Caco-2 (cell line): ENCODE data around the gene OXER1. TPM values are rescaled to one million over a fixed set of nuclear protein-coding genes. Genes with fewer than 3 reads are reported as not detected.

Experiments used
- BruUV-seq: library from RNA; stranded (reverse); fragments of 400-500 nt; replicated peaks from 2 replicates; lab custom pipeline; 2021; lab: Mats Ljungman, UMichigan
- CTCF ChIA-PET: fragments of 300-600 bp; sonication (Branson Sonifier 250); formaldehyde crosslinking; loops from one replicate; lab custom pipeline; 2022; ENCODE audit warnings: antibody characterized with exemption; lab: Charles Lee
- POLR2A ChIA-PET: fragments of 300-600 bp; sonication (Branson Sonifier 250); formaldehyde crosslinking; loops from one replicate; lab custom pipeline; 2022; ENCODE audit warnings: antibody characterized with exemption; lab: Charles Lee
- DNase-seq, 2 experiments: peaks; one replicate each; pipeline versions ENCODE4 v3.0.0 to v3.0.0-alpha.2; 2020 to 2022
- H3K27me3 ChIP-seq: replicated peaks from 2 replicates; pipeline ENCODE4 v1.6.0; 2011; ENCODE audit warnings: low read length; ENCODE audit not compliant: control insufficient read depth, insufficient read depth
- H3K36me3 ChIP-seq: 2 replicates; pipeline ENCODE4 v1.5.1; 2011; ENCODE audit warnings: low read length; ENCODE audit not compliant: control insufficient read depth, insufficient read depth
- H3K4me1 ChIP-seq: fragments of 250-450 bp; sonication (Bioruptor Pico); 2 replicates; pipeline ENCODE4 v1.5.1; 2020; ENCODE audit warnings: mild to moderate bottlenecking
- H3K4me3 ChIP-seq: 2 replicates; pipeline ENCODE4 v1.5.1; 2011; ENCODE audit warnings: low read depth, mild to moderate bottlenecking, control low read depth, low read length
- H3K9me3 ChIP-seq: fragments of 250-450 bp; sonication (Bioruptor Pico); 2 replicates; pipeline ENCODE4 v1.5.1; 2020; ENCODE audit warnings: mild to moderate bottlenecking, moderate library complexity
- H3K27ac Mint-ChIP-seq: one replicate; pipeline ENCODE4 v1.8.0; 2022; ENCODE audit warnings: mixed read lengths; ENCODE audit not compliant: unreplicated experiment
- H3K27me3 Mint-ChIP-seq: one replicate; pipeline ENCODE4 v1.8.0; 2022; ENCODE audit warnings: mixed read lengths; ENCODE audit not compliant: insufficient read depth, unreplicated experiment
- H3K36me3 Mint-ChIP-seq: one replicate; pipeline ENCODE4 v1.8.0; 2022; ENCODE audit warnings: mild to moderate bottlenecking, mixed read lengths; ENCODE audit not compliant: insufficient read depth, unreplicated experiment
- H3K4me1 Mint-ChIP-seq: one replicate; pipeline ENCODE4 v1.8.0; 2022; ENCODE audit warnings: low read depth, mixed read lengths; ENCODE audit not compliant: unreplicated experiment
- H3K4me3 Mint-ChIP-seq: one replicate; pipeline ENCODE4 v1.8.0; 2022; ENCODE audit warnings: mild to moderate bottlenecking, moderate library complexity, mixed read lengths; ENCODE audit not compliant: unreplicated experiment
- H3K9me3 Mint-ChIP-seq: one replicate; pipeline ENCODE4 v1.8.0; 2022; ENCODE audit warnings: mixed read lengths; ENCODE audit not compliant: unreplicated experiment
- intact Hi-C: fragments of 100-400 bp; cut with micrococcal nuclease; formaldehyde crosslinking; loops from one replicate; pipeline ENCODE4 v1.10.0; 2022; ENCODE audit not compliant: unreplicated experiment
- total RNA-seq: library from RNA; stranded (reverse); gene quantifications from 2 replicates; pipeline ENCODE4 v1.2.3, GENCODE V29; 2022
- TF ChIP-seq, protein P1 (sequence below), 2 experiments: fragments of 200-600 bp in 1 of 2; IDR thresholded peaks; 1 replicate in 1 of 2; 2 replicates in 1 of 2; pipeline versions ENCODE4 v1.5.1 to v1.8.0; 2011 to 2022; ENCODE audit warnings: antibody characterized with exemption in 1 of 2, control low read depth in 1 of 2, inconsistent platforms in 1 of 2, low read depth in 1 of 2, low read length in 1 of 2, mild to moderate bottlenecking in 1 of 2, moderate library complexity in 1 of 2; ENCODE audit not compliant: insufficient read depth in 1 of 2, severe bottlenecking in 1 of 2, unreplicated experiment in 1 of 2

The OXER1 gene
- total RNA-seq, 1 experiment from 2014 or later: 10.9 TPM

DNA sequence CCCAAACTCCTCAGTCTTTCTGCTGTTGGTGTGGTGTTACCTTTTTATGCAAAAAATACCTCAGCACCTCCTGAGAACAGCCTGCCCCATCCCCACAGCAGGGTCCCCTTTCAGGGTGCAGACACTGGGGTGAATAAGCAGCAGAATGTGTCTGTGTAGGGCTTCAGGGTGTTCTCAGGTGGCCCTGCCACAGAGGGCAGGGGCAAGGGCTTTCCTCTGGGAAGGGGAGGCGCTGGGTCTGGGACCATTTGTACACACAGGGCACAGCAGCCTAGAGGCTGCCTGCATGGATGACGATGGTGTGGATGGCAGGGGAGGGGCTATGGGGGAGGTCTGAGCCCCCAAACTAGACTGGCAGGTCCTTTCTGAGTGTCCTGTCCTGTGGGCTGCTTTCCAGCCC, 25.8 kb upstream of the OXER1 start:
- POLR2A ChIA-PET: no interaction called here
- H3K4me3 Mint-ChIP-seq: peak overlapping the region; percentile 45

DNA sequence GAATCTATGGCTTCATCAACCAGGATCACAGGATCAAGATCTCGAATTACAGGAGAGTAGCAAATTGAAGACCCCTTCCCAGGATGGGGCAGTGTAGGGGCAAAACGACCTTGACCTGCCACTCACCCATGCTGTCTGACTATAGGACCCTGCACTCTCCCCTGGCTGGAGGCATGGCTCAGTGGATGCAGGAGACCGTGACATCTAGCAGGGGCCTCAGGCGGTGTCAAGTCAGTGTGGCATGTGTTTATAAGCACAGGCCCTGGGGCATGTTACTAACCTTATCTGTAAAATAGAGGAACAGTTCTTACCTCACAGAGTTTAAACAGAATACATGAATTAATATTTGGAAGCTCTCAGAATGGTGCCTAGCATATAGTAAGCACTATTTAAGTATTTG, 24.9 kb upstream of the OXER1 start:
- peaks cover 32% of the 10 kb centered on the region for H3K36me3 Mint-ChIP-seq
- peaks cover 51% of the 10 kb centered on the region for H3K4me1 Mint-ChIP-seq
- ChIA-PET CTCF (no interaction called here), POLR2A (no interaction called here)
- TF ChIP-seq, protein P1, sequence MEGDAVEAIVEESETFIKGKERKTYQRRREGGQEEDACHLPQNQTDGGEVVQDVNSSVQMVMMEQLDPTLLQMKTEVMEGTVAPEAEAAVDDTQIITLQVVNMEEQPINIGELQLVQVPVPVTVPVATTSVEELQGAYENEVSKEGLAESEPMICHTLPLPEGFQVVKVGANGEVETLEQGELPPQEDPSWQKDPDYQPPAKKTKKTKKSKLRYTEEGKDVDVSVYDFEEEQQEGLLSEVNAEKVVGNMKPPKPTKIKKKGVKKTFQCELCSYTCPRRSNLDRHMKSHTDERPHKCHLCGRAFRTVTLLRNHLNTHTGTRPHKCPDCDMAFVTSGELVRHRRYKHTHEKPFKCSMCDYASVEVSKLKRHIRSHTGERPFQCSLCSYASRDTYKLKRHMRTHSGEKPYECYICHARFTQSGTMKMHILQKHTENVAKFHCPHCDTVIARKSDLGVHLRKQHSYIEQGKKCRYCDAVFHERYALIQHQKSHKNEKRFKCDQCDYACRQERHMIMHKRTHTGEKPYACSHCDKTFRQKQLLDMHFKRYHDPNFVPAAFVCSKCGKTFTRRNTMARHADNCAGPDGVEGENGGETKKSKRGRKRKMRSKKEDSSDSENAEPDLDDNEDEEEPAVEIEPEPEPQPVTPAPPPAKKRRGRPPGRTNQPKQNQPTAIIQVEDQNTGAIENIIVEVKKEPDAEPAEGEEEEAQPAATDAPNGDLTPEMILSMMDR (IDR thresholded peaks at IDR 0.05; ENCODE audit: insufficient read depth in 1 of 2, low read depth in 1 of 2, low read length in 1 of 2, severe bottlenecking in 1 of 2, unreplicated experiment in 1 of 2): no peak
- H3K4me3 Mint-ChIP-seq: no peak overlapping the region
- intact Hi-C loops: no loop called here
- Histone ChIP-seq H3K9me3 (no peaks in the 10 kb centered on the region), H3K4me1 (peaks cover 14% of the 10 kb centered on the region), H3K36me3 (peaks cover 5% of the 10 kb centered on the region; the same call in 1 of the 2 replicates), H3K27me3 (no peaks in the 10 kb centered on the region), H3K4me3 (no peak overlapping the region)
- H3K27ac Mint-ChIP-seq: no peak overlapping the region
- no TSS peak for BruUV-seq
- no peak for DNase-seq
- no peaks in the 10 kb centered on the region for H3K9me3 Mint-ChIP-seq
- no peaks in the 10 kb centered on the region for H3K27me3 Mint-ChIP-seq

More for the DNA sequence above, 25.8 kb upstream of the OXER1 start:
- H3K27ac Mint-ChIP-seq: peak overlapping the region; percentile 56
- H3K4me1 Mint-ChIP-seq: peaks cover 52% of the 10 kb centered on the region
- TF ChIP-seq, protein P1 (IDR thresholded peaks at IDR 0.05; ENCODE audit: insufficient read depth in 1 of 2, low read depth in 1 of 2, low read length in 1 of 2, severe bottlenecking in 1 of 2, unreplicated experiment in 1 of 2): no peak
- intact Hi-C loops: no loop called here
- no peaks in the 10 kb centered on the region for H3K9me3 Mint-ChIP-seq
- H3K27me3 ChIP-seq: no peaks in the 10 kb centered on the region
- peaks cover 35% of the 10 kb centered on the region for H3K36me3 Mint-ChIP-seq
- H3K36me3 ChIP-seq: peaks cover 5% of the 10 kb centered on the region; the same call in 1 of the 2 replicates
- H3K4me3 ChIP-seq: no peak overlapping the region
- DNase-seq: no peak
- BruUV-seq: no TSS peak
- no peaks in the 10 kb centered on the region for H3K27me3 Mint-ChIP-seq
- no peaks in the 10 kb centered on the region for H3K9me3 ChIP-seq
- H3K4me1 ChIP-seq: peaks cover 16% of the 10 kb centered on the region
- CTCF ChIA-PET: no interaction called here

DNA sequence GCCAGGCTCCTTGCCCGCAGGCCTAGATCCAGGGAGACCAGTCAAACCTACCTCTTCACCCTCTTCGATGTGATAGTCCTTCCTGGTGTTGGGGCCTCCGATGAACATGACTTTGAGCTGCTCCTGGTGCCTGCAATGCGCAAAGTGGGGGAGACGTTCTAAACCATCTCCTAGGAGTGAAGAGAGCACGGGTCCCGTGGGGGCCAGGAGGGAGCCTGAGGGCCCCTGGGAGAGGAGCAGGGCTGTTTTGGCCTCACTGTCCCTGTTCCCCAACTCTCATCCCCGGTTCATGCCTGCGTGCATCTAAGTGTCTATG, 24.5 kb upstream of the OXER1 start:
- TF ChIP-seq, protein P1 (IDR thresholded peaks at IDR 0.05; ENCODE audit: insufficient read depth in 1 of 2, low read depth in 1 of 2, low read length in 1 of 2, severe bottlenecking in 1 of 2, unreplicated experiment in 1 of 2): no peak
- POLR2A ChIA-PET: no interaction called here
- intact Hi-C loops: no loop called here

More for the DNA sequence above, 24.5 kb upstream of the OXER1 start:
- H3K27me3 ChIP-seq: no peaks in the 10 kb centered on the region
- H3K4me3 ChIP-seq: no peak overlapping the region
- no TSS peak for BruUV-seq
- Mint-ChIP-seq H3K4me3 (no peak overlapping the region), H3K4me1 (peaks cover 49% of the 10 kb centered on the region), H3K9me3 (no peaks in the 10 kb centered on the region), H3K27me3 (no peaks in the 10 kb centered on the region), H3K36me3 (peaks cover 29% of the 10 kb centered on the region), H3K27ac (no peak overlapping the region)
- DNase-seq: no peak
- no peaks in the 10 kb centered on the region for H3K9me3 ChIP-seq
- CTCF ChIA-PET: no interaction called here
- peaks cover 14% of the 10 kb centered on the region for H3K4me1 ChIP-seq
- peaks cover 5% of the 10 kb centered on the region; the same call in 1 of the 2 replicates for H3K36me3 ChIP-seq
